B cell (primary cell): ENCODE data around the gene ALDH1L2. TPM values are rescaled to one million over a fixed set of nuclear protein-coding genes. Genes with fewer than 3 reads are reported as not detected.

ENCODE experiments used
- ATAC-seq: fragments of 200-7000 bp; cut with Tn5 transposase; one replicate; pipeline ENCODE4 v1.10.0; 2021; ENCODE audit warnings: low read depth, mild to moderate bottlenecking, moderate number of reproducible peaks, moderate library complexity
- CTCF ChIA-PET: fragments of 350-600 bp; sonication (Branson Sonifier 250); formaldehyde crosslinking; loops from one replicate; lab custom pipeline; 2021; ENCODE audit warnings: antibody characterized with exemption, inconsistent platforms; lab: Charles Lee
- POLR2A ChIA-PET: fragments of 350-600 bp; sonication (Branson Sonifier 250); formaldehyde crosslinking; loops from one replicate; lab custom pipeline; 2021; ENCODE audit warnings: antibody characterized with exemption; lab: Charles Lee
- DNase-seq: peaks from one replicate; pipeline ENCODE4 v3.0.0; 2013
- H2AFZ ChIP-seq: 2 replicates; pipeline ENCODE4 v1.6.1; 2012; ENCODE audit warnings: mild to moderate bottlenecking, low read depth, low read length; ENCODE audit not compliant: insufficient read depth, poor library complexity, severe bottlenecking
- H3K27ac ChIP-seq, 2 donors: 1 replicate in 1 of 2; 2 replicates in 1 of 2; pipeline ENCODE4 v1.5.1; 2012 to 2013; ENCODE audit warnings: low read length in 2 of 2, mild to moderate bottlenecking in 2 of 2, moderate library complexity in 1 of 2
- H3K27me3 ChIP-seq, 4 experiments: fragments of 200-600 bp in 1 of 4; sonication (generic) in 1 of 4; replicated peaks in 1 of 4; 1 replicate in 2 of 4; 2 replicates in 2 of 4; pipeline versions ENCODE4 v1.6.1 to v1.7.0; 2013 to 2016; ENCODE audit warnings: low read length in 3 of 4, mild to moderate bottlenecking in 2 of 4, mixed read lengths in 1 of 4, moderate library complexity in 1 of 4; ENCODE audit not compliant: insufficient read depth in 4 of 4, control insufficient read depth in 3 of 4; ENCODE audit errors: control extremely low read depth in 1 of 4
- H3K36me3 ChIP-seq, 2 experiments: replicated peaks in 1 of 2; 1 replicate in 1 of 2; 2 replicates in 1 of 2; pipeline versions ENCODE4 v1.6.1 to v1.7.1; 2013; ENCODE audit warnings: low read length in 1 of 2; ENCODE audit not compliant: insufficient read depth in 2 of 2, control insufficient read depth in 1 of 2; ENCODE audit errors: control extremely low read depth in 1 of 2, extremely low read depth in 1 of 2
- H3K4me1 ChIP-seq, 2 donors: fragments of 200-600 bp in 1 of 2; sonication (generic) in 1 of 2; 1 replicate in 1 of 2; 2 replicates in 1 of 2; pipeline versions ENCODE4 v1.5.1 to v1.6.1; 2013 to 2017; ENCODE audit warnings: low read length in 2 of 2; ENCODE audit not compliant: control insufficient read depth in 2 of 2, insufficient read depth in 2 of 2
- H3K4me2 ChIP-seq: replicated peaks from 2 replicates; pipeline ENCODE3; 2012; ENCODE audit warnings: mild to moderate bottlenecking, low read depth, low read length; ENCODE audit not compliant: poor library complexity, severe bottlenecking
- H3K4me3 ChIP-seq, 5 experiments: fragments of 200-600 bp in 1 of 5; sonication (generic) in 1 of 5; 1 replicate in 3 of 5; 2 replicates in 2 of 5; pipeline versions ENCODE4 v1.5.1 to v1.7.0; 2011 to 2016; ENCODE audit warnings: low read length in 4 of 5, mild to moderate bottlenecking in 4 of 5, low read depth in 2 of 5, control low read depth in 1 of 5, moderate library complexity in 1 of 5; ENCODE audit not compliant: insufficient read depth in 1 of 5; ENCODE audit errors: control extremely low read depth in 1 of 5, extremely low read depth in 1 of 5
- H3K79me2 ChIP-seq: fragments of 200-600 bp; sonication (generic); one replicate; pipeline ENCODE4 v1.6.0; 2016; ENCODE audit warnings: low read length; ENCODE audit not compliant: control insufficient read depth, insufficient read depth
- H3K9ac ChIP-seq: fragments of 200-600 bp; sonication (generic); 2 replicates; pipeline ENCODE4 v1.6.1; 2017; ENCODE audit warnings: mild to moderate bottlenecking, low read length, moderate library complexity
- H3K9me3 ChIP-seq, 3 donors: one replicate each; pipeline versions ENCODE4 v1.6.1 to v1.7.1; 2013; ENCODE audit warnings: low read length in 2 of 3; ENCODE audit not compliant: control insufficient read depth in 2 of 3, insufficient read depth in 1 of 3; ENCODE audit errors: control extremely low read depth in 1 of 3
- H4K20me1 ChIP-seq: 2 replicates; pipeline ENCODE4 v1.6.0; 2012; ENCODE audit warnings: mild to moderate bottlenecking, low read length; ENCODE audit not compliant: insufficient read depth, control insufficient read depth, poor library complexity, severe bottlenecking
- H3K27ac Mint-ChIP-seq: one replicate; pipeline ENCODE4 v1.8.0; 2021; ENCODE audit warnings: mixed read lengths
- H3K27me3 Mint-ChIP-seq: one replicate; pipeline ENCODE4 v1.8.0; 2021; ENCODE audit warnings: mixed read lengths
- H3K4me1 Mint-ChIP-seq: one replicate; pipeline ENCODE4 v1.8.0; 2021; ENCODE audit warnings: mixed read lengths
- H3K4me3 Mint-ChIP-seq: one replicate; pipeline ENCODE4 v1.8.0; 2021; ENCODE audit warnings: mixed read lengths
- H3K9me3 Mint-ChIP-seq: one replicate; pipeline ENCODE4 v1.8.0; 2022; ENCODE audit warnings: mixed read lengths; ENCODE audit not compliant: insufficient read depth
- CTCF ChIP-seq: fragments of 200-600 bp; IDR thresholded peaks from one replicate; pipeline ENCODE4 v1.8.0; 2022; ENCODE audit warnings: antibody characterized with exemption, mild to moderate bottlenecking
- EZH2 ChIP-seq: IDR thresholded peaks from 2 replicates; pipeline ENCODE4 v1.6.1; 2012; ENCODE audit warnings: borderline replicate concordance, low read depth, mild to moderate bottlenecking, moderate library complexity, low read length; ENCODE audit not compliant: insufficient read depth, poor library complexity, severe bottlenecking
- WGBS: methylation state at CpG from one replicate; pipeline ENCODE4 v1.1.5; 2013; ENCODE audit warnings: missing lambda C conversion rate; ENCODE audit not compliant: insufficient coverage; 5-methylcytosine and 5-hydroxymethylcytosine counted together
- intact Hi-C: fragments of 100-400 bp; cut with micrococcal nuclease; formaldehyde crosslinking; loops from one replicate; pipeline ENCODE4 v1.10.0; 2022
- polyA plus RNA-seq: library from polyadenylated mRNA; depleted of rRNA; stranded (reverse); fragments of >200 nt; gene quantifications from 2 replicates; pipeline ENCODE4 v1.2.3, GENCODE V29; 2012
- total RNA-seq, 2 donors: library from RNA; stranded (reverse); fragments of 120-200 nt in 1 of 2; gene quantifications; 1 replicate in 1 of 2; 2 replicates in 1 of 2; pipeline versions ENCODE4 v1.2.3 to v1.2.4, GENCODE V29; 2013 to 2022

The ALDH1L2 gene
- total and polyA plus RNA-seq, 2 donors (not counting 1 experiment from before 2014, with no cell fraction given), result 0.04 to 0.32 TPM

GRCh38 chr12:105020241-105020962, 63.9 kb downstream of the ALDH1L2 start:
- CTCF ChIA-PET, result interaction anchor here (1.4 kb wide), 1 partner anchor 32 kb away, joined by 3 read pairs; no protein-coding TSS in a partner anchor
- Mint-ChIP-seq H3K27ac (no peak overlapping the region), H3K27me3 (no peaks in the 10 kb centered on the region), H3K9me3 (no peaks in the 10 kb centered on the region), H3K4me3 (no peak overlapping the region), H3K4me1 (no peaks in the 10 kb centered on the region)
- Histone ChIP-seq H3K4me1 (no peaks in the 10 kb centered on the region), H2AFZ (no peak overlapping the region), H4K20me1 (no peaks in the 10 kb centered on the region), H3K4me2 (no peak overlapping the region), H3K9ac (no peak overlapping the region), H3K27ac (no peak overlapping the region), H3K79me2 (no peaks in the 10 kb centered on the region), H3K4me3 (no peak overlapping the region), H3K27me3 (no peaks in the 10 kb centered on the region), H3K9me3 (no peaks in the 10 kb centered on the region), H3K36me3 (peaks cover 0 to 3% of the 10 kb centered on the region in 2 experiments)
- no peak for DNase-seq
- POLR2A ChIA-PET, result no interaction called here
- WGBS, result no CpG with 5 or more reads among the region's 3 CpGs
- no peak for TF ChIP-seq EZH2
- TF ChIP-seq CTCF, result no peak
- ATAC-seq, result no peak
- intact Hi-C loops, result no loop called here

- no peaks in the 10 kb centered on the region for H3K27me3 Mint-ChIP-seq
- Histone ChIP-seq H3K79me2 (no peaks in the 10 kb centered on the region), H3K36me3 (peaks cover 3% of the 10 kb centered on the region in 2 experiments), H3K4me2 (no peak overlapping the region), H3K9ac (no peak overlapping the region), H3K9me3 (no peaks in the 10 kb centered on the region), H3K27ac (no peak overlapping the region), H3K27me3 (no peaks in the 10 kb centered on the region), H2AFZ (no peak overlapping the region), H3K4me1 (no peaks in the 10 kb centered on the region), H3K4me3 (no peak overlapping the region), H4K20me1 (no peaks in the 10 kb centered on the region)
- no peaks in the 10 kb centered on the region for H3K4me1 Mint-ChIP-seq
- no peak overlapping the region for H3K4me3 Mint-ChIP-seq
- POLR2A ChIA-PET, result no interaction called here
- WGBS, result 100% methylated on average over 7 of the region's 9 CpGs
- ATAC-seq, result no peak
- H3K27ac Mint-ChIP-seq, result no peak overlapping the region
- TF ChIP-seq CTCF, result no peak
- no peak for TF ChIP-seq EZH2
- CTCF ChIA-PET, result no interaction called here
- H3K9me3 Mint-ChIP-seq, result no peaks in the 10 kb centered on the region
- DNase-seq, result no peak
- intact Hi-C loops, result no loop called here
Measured at GRCh38 chr12:105018776-105019175, 65.5 kb downstream of the ALDH1L2 start.
